Stimulated activated memory B cell treated with anti-CD40 and anti-IgM and Interleukin-4, amounts not matched to agents 10 μg/mL and 1 μg/mL and 100 μg/mL, for 72 hours (primary cell): ENCODE measurements around the gene ALDH1L1.

ENCODE experiments used
- ATAC-seq: fragments of 150-1000 bp; cut with Tn5 transposase; 2 replicates; pipeline ENCODE4 v1.10.0; 2021
- H3K27ac Mint-ChIP-seq: one replicate; pipeline ENCODE4 v1.8.0; 2022; ENCODE audit warnings: mild to moderate bottlenecking, mixed read lengths
- H3K27me3 Mint-ChIP-seq: one replicate; pipeline ENCODE4 v1.8.0; 2022; ENCODE audit warnings: mixed read lengths
- H3K36me3 Mint-ChIP-seq: one replicate; pipeline ENCODE4 v1.8.0; 2022; ENCODE audit warnings: mixed read lengths
- H3K4me1 Mint-ChIP-seq: one replicate; pipeline ENCODE4 v1.8.0; 2022; ENCODE audit warnings: mixed read lengths
- H3K4me3 Mint-ChIP-seq: one replicate; pipeline ENCODE4 v1.8.0; 2022; ENCODE audit warnings: mild to moderate bottlenecking, moderate library complexity, mixed read lengths
- H3K9me3 Mint-ChIP-seq: one replicate; pipeline ENCODE4 v1.8.0; 2022; ENCODE audit warnings: mixed read lengths

The ALDH1L1 gene

DNA sequence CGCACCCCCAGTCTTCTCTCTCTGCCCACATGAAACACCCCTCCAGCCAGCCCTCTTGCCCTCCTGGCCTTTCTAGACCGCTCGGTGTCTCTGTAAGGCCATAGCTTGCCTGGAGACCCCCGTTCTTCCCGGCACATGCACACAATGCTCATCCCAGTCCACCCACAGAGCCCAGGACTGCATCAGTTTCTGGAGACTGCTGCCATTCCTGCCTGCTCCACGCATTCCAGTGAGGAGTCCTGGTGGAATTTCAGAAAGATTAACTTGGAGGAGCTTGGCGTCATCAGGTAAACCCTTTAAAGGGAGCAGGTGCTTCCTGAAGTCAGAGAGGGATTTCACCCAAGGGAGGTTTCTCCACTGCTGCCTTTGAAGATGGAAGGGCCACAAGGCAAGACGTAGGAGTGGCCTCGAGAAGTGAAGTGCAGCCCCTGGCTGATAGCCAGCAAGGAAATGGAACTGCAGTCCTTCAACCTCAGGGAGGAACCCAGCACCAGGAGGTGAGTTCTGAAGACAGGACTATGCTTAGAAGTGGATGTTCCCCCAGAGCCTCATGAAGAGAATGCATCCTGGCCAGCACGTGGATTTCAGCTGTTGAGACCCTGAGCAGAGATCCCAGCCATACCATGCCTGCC is 115.6 kb downstream of the ALDH1L1 start:
- Mint-ChIP-seq H3K4me1 (peaks cover 15% of the 10 kb centered on the region), H3K27me3 (no peaks in the 10 kb centered on the region), H3K4me3 (no peak overlapping the region), H3K9me3 (no peaks in the 10 kb centered on the region), H3K36me3 (peaks cover 32% of the 10 kb centered on the region), H3K27ac (no peak overlapping the region)
- ATAC-seq, result no peak

GRCh38 chr3:126063358-126063965 is 116.9 kb downstream of the ALDH1L1 start:
- no peak overlapping the region for H3K4me3 Mint-ChIP-seq

DNA sequence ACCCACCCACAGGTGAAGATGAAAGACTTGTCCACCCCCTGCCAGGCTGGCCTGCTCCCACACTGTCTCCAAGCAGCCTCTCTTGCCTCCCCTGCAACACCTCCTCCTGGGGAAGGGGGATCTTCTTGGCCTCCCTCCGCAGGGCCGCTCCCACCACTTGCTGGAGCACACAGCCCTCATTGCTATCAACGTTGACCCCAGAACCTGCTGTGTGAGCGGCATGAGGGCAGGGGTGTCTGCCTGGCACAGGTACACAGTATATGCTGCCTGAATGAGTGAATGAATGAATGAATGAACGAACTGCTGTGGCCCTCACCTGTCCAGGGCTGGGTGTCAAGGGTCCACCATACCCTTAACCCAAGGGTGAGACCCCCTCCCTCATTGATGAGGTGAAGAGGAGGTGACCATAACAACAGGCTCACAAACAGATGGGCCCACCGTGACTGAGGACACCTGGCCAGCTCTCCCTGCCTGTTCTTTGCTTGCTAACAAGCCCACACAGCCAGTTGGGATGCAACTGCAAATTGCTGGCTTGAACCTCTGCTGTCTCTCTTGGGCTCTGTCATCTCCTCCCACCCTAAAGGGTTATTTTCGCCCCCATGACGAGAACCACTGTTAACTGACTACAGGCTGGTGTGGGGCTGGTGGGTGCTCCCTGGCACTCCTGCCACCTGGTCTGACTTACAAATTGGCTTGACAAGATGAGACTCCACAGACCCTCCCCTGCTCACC is 118.9 kb downstream of the ALDH1L1 start:
- Mint-ChIP-seq H3K4me1 (peaks cover 15% of the 10 kb centered on the region), H3K9me3 (no peaks in the 10 kb centered on the region), H3K27me3 (no peaks in the 10 kb centered on the region), H3K27ac (no peak overlapping the region), H3K4me3 (no peak overlapping the region), H3K36me3 (peaks cover 28% of the 10 kb centered on the region)
- no peak for ATAC-seq

More at GRCh38 chr3:126063358-126063965, 116.9 kb downstream of the ALDH1L1 start:
- no peak overlapping the region for H3K27ac Mint-ChIP-seq
- H3K27me3 Mint-ChIP-seq, result no peaks in the 10 kb centered on the region
- no peaks in the 10 kb centered on the region for H3K9me3 Mint-ChIP-seq
- peaks cover 36% of the 10 kb centered on the region for H3K36me3 Mint-ChIP-seq
- H3K4me1 Mint-ChIP-seq, result peaks cover 15% of the 10 kb centered on the region
- no peak for ATAC-seq

- Mint-ChIP-seq H3K4me1 (peaks cover 15% of the 10 kb centered on the region), H3K9me3 (no peaks in the 10 kb centered on the region), H3K27me3 (no peaks in the 10 kb centered on the region), H3K27ac (no peak overlapping the region), H3K36me3 (peaks cover 22% of the 10 kb centered on the region), H3K4me3 (no peak overlapping the region)
- ATAC-seq, result no peak
These were observed 119.7 kb downstream of the ALDH1L1 start for GRCh38 chr3:126060613-126061145.

DNA sequence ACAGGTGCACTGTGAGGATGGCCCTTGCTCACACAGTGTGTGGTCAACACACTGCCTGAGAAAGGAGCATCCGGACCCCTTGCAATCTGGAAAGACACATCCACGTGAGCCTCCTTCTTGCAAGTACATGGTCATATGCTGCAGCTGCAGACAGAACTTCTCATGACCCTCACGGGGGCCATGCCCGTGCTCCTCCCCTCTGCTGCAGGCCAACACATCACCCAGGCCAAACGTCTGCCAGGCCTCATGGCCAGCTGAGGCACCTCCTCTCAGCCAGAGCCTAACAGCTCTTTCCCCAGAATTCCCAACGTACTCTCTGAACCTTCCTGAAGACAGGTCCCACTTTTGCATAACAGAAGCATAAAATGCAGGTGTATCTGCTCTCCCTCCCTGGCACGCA is 121.7 kb downstream of the ALDH1L1 start:
- no peaks in the 10 kb centered on the region for H3K9me3 Mint-ChIP-seq
- H3K4me1 Mint-ChIP-seq, result peaks cover 9% of the 10 kb centered on the region
- peaks cover 16% of the 10 kb centered on the region for H3K36me3 Mint-ChIP-seq
- H3K27ac Mint-ChIP-seq, result no peak overlapping the region
- no peak overlapping the region for H3K4me3 Mint-ChIP-seq
- ATAC-seq, result no peak
- no peaks in the 10 kb centered on the region for H3K27me3 Mint-ChIP-seq

- Mint-ChIP-seq H3K27me3 (no peaks in the 10 kb centered on the region), H3K4me1 (peaks cover 10% of the 10 kb centered on the region), H3K9me3 (no peaks in the 10 kb centered on the region), H3K4me3 (no peak overlapping the region), H3K27ac (no peak overlapping the region), H3K36me3 (peaks cover 16% of the 10 kb centered on the region)
- no peak for ATAC-seq
These were observed 122.5 kb downstream of the ALDH1L1 start for GRCh38 chr3:126057936-126058335.

GRCh38 chr3:126057501-126057819 is 122.9 kb downstream of the ALDH1L1 start:
- no peaks in the 10 kb centered on the region for H3K9me3 Mint-ChIP-seq
- H3K27ac Mint-ChIP-seq, result no peak overlapping the region
- peaks cover 14% of the 10 kb centered on the region for H3K4me1 Mint-ChIP-seq

DNA sequence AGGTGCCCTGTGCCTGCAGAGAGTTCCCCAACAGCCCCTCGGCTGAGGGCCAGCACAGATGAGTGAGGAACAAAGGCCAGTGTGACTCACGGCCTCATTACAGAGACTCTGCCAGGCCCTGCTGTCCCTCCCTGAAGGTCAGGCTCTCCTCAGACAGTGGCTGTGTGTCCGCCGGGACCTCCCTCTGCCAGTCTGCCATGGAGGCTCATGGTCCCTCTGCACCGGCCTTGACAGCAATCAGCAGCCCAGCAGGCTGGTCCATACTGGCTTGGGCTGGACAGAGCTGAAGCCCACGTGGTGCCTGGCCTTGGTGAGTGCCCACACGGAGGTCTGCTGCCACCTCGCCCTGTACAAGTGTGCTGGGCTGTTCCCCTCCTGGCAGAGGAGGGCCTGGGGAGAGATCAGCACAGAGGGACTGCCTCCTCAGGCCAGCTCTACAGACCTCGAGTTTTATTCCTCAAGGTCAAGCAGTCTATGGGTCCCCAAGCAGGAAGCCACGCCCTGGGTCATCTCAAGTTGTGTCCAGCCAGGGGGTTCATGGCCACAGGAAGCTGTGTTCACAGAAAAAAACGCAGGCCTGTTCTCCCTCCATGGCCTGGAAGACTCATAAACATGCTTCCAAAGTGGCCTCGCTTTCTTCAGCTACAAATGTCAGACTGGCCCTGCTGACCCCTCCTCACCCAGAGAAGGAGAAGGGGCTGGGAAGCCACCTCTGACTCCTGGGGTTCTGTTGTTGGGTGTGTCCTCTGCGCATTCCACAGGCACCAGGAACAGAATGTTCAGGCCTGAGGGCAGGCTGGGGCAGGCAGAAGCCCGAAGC is 123.5 kb downstream of the ALDH1L1 start:
- no peak for ATAC-seq
- H3K27me3 Mint-ChIP-seq, result no peaks in the 10 kb centered on the region
- no peak overlapping the region for H3K4me3 Mint-ChIP-seq
- peaks cover 16% of the 10 kb centered on the region for H3K36me3 Mint-ChIP-seq
- H3K4me1 Mint-ChIP-seq, result peaks cover 20% of the 10 kb centered on the region
- no peak overlapping the region for H3K27ac Mint-ChIP-seq
- H3K9me3 Mint-ChIP-seq, result no peaks in the 10 kb centered on the region

More at GRCh38 chr3:126057501-126057819, 122.9 kb downstream of the ALDH1L1 start:
- Mint-ChIP-seq H3K36me3 (peaks cover 16% of the 10 kb centered on the region), H3K27me3 (no peaks in the 10 kb centered on the region), H3K4me3 (no peak overlapping the region)
- no peak for ATAC-seq

GRCh38 chr3:126056088-126056487 is 124.3 kb downstream of the ALDH1L1 start:
- Mint-ChIP-seq H3K9me3 (no peaks in the 10 kb centered on the region), H3K27ac (no peak overlapping the region)

GRCh38 chr3:126054870-126055269 is 125.5 kb downstream of the ALDH1L1 start:
- no peak for ATAC-seq
- Mint-ChIP-seq H3K27ac (peak overlapping the region; percentile 10), H3K4me3 (no peak overlapping the region), H3K27me3 (no peaks in the 10 kb centered on the region), H3K36me3 (peaks cover 24% of the 10 kb centered on the region), H3K4me1 (peaks cover 24% of the 10 kb centered on the region), H3K9me3 (no peaks in the 10 kb centered on the region)

More at GRCh38 chr3:126056088-126056487, 124.3 kb downstream of the ALDH1L1 start:
- ATAC-seq, result no peak
- H3K4me1 Mint-ChIP-seq, result peaks cover 24% of the 10 kb centered on the region
- H3K27me3 Mint-ChIP-seq, result no peaks in the 10 kb centered on the region
- no peak overlapping the region for H3K4me3 Mint-ChIP-seq
- peaks cover 16% of the 10 kb centered on the region for H3K36me3 Mint-ChIP-seq

DNA sequence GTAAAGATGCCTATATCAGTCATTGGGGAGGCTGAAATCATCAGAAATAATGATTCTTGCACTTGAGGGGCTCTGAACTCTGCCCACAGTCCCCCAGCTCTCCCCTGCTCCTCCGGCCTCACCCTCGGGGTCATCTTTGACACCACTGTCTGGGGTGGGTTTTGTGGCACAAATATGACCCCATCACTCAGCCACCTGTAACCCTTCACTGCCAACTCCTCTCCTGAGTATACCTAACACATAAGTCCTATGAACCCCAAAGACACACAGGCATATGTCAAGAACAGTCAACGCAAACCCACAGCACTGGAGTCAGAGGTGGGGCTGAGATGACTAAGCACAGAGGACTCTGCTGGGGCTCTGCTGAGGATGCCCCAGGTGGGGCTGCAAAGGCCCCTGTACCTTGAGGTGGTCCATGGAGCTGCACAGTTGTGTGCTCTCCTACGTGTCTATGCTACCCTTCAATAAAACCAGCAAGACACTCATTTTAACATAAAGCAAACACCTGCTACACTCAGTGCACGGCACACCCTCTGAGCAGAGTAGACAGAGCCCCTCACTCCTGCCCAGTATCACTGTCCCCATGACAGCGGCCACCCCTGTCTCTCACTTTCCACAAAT is 126.3 kb downstream of the ALDH1L1 start:
- ATAC-seq, result no peak
- Mint-ChIP-seq H3K27me3 (no peaks in the 10 kb centered on the region), H3K36me3 (peaks cover 22% of the 10 kb centered on the region), H3K4me3 (no peak overlapping the region), H3K27ac (peak overlapping the region; percentile 10), H3K9me3 (no peaks in the 10 kb centered on the region), H3K4me1 (peaks cover 24% of the 10 kb centered on the region)
